Activated T-helper 1 cell treated with Interleukin-2 at 50 U/mL for 16 hours (primary cell): ENCODE measurements around the gene SFSWAP.
"Not testable (repeated sequence)": the region's sequence is repeated elsewhere in the genome, so short reads cannot be mapped to it uniquely, and the experiment has no call there.

Experiments
- DNase-seq: peaks from one replicate; pipeline ENCODE4 v3.0.0-alpha.2; 2020; ENCODE audit warnings: low read depth

The SFSWAP gene

GRCh38 chr12:131759176-131759575, 48.3 kb downstream of the SFSWAP start:
- DNase-seq = no peak

- DNase-seq = no peak
Observed at GRCh38 chr12:131761638-131762037, 50.7 kb downstream of the SFSWAP start.

GRCh38 chr12:131764738-131765137, 53.8 kb downstream of the SFSWAP start:
- no peak for DNase-seq

GRCh38 chr12:131765961-131766360, 55.1 kb downstream of the SFSWAP start:
- DNase-seq = no peak

GRCh38 chr12:131766382-131767107, 55.7 kb downstream of the SFSWAP start:
- no peak for DNase-seq

- DNase-seq = no peak
Observed at GRCh38 chr12:131770120-131770519, 59.2 kb downstream of the SFSWAP start.

GRCh38 chr12:131771965-131772364, 61.1 kb downstream of the SFSWAP start:
- no peak for DNase-seq

GRCh38 chr12:131773582-131774221, 62.8 kb downstream of the SFSWAP start:
- DNase-seq = no peak

- no peak for DNase-seq
Observed at GRCh38 chr12:131774576-131775391, 63.9 kb downstream of the SFSWAP start.

GRCh38 chr12:131775392-131776236, 64.7 kb downstream of the SFSWAP start:
- DNase-seq = no peak

- DNase-seq = no peak
Observed at GRCh38 chr12:131776237-131776889, 65.5 kb downstream of the SFSWAP start.

- not testable (repeated sequence) for DNase-seq
Observed at GRCh38 chr12:131777269-131777668, 66.4 kb downstream of the SFSWAP start.

- no peak for DNase-seq
Observed at GRCh38 chr12:131779027-131779426, 68.1 kb downstream of the SFSWAP start.

- DNase-seq = no peak
Observed at GRCh38 chr12:131782061-131782460, 71.2 kb downstream of the SFSWAP start.

- DNase-seq = no peak
Observed at GRCh38 chr12:131783915-131784541, 73.1 kb downstream of the SFSWAP start.

- no peak for DNase-seq
Observed at GRCh38 chr12:131784909-131785762, 74.2 kb downstream of the SFSWAP start.

GRCh38 chr12:131785763-131786330, 75.0 kb downstream of the SFSWAP start:
- no peak for DNase-seq

GRCh38 chr12:131786331-131786730, 75.4 kb downstream of the SFSWAP start:
- DNase-seq = no peak

- DNase-seq = no peak
Observed at GRCh38 chr12:131787143-131787660, 76.3 kb downstream of the SFSWAP start.
